ENCODE measurements around the gene FTO.

Gene FTO

DNA sequence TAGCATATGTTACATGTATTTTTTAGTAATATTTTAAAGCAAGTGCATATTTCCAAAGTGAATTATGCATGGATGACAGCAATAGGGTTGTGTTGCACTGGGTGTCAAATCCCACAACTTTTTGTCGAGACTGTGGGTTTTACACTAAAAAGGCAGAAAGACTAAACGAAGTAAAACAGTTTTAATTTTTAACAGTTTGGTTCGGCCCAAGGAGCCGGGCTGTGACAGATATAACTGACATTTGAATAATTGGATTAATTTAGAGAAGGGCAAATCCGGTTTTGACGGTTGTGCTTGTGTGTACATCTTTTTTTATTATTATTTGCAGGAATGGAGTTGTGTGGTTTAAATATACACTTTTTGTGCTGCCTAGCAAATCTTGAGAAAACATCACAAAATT is 263.6 kb downstream of the FTO start:
- DNase-seq (ENCODE audit: low spot score) = no peak

DNA sequence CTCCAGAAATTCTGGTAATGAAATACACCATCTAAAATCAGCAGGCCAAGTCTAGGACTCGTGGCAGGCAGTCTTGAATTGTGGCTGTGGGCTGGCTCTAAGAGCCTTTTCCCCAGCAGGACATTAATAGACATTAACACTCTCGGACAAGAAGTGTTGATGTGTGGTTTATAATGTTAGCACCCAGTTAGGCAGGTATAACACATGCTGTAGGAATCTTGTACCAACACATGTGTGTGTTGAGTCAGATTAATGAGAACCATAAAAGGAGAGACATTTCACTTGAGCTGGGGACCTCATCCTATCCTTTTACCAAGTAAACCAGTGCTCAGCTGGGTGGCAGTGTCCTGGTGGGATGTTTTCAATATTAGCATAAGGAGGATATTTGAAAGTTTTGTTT is 264.5 kb downstream of the FTO start:
- DNase-seq (ENCODE audit: low spot score) = no peak

DNA sequence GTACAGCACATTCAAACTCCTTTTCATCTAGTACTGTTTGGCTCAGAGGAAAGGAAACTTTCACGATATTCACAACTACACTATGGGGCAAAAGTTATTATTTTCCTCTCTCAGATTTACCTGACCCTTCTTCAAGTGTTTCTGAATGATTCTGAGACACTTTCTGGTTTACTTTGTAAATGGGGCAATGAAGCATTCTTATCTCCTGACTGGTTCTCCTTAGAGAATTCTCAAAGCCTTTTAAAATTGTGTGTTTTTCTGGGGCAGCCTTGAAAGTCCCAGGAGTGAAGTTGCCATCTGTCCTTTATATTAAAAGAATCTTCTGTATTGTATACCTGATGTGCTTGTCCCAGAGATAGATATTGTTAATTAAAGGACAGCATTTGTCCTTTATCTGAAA is 264.9 kb downstream of the FTO start:
- no peak for DNase-seq (ENCODE audit: low spot score)

DNA sequence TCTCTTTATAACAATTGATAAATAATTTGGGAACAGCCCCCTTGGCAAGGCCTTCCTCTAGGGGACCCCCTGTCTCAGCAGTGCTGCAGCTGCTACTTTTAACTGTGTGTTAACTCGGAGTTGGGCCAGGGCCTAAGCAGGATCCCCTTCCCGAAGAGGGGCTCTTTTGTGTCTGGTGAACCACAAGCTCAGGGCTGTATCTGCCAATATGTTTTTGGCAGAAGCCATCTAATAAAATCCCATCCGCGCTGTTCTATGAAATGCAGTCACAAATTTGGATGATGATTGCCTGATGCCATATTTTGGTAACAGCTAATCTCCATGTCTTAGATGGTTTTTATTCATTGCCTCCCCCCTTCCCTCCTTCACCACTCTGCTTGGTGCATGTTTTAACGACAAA is 267.7 kb downstream of the FTO start:
- DNase-seq (ENCODE audit: low spot score) = no peak

DNA sequence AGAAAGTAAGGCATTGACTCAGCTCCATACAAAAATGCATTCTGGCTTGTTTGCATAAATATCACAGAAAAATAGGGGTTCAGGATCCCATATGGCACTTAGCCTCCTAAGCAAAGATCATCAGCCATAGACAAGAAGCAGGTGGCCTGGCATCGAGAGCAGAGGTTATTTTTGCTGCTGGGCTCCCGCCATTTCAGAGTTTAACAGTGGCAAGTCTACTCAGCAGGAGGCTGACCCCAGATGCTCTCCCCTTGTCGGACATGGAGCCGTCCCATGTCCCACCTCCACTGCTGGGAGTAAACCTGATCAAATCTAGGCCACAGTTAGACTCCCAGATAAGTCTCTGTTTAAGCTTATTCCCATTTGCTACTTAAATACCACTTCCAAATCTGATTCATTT is 269.1 kb downstream of the FTO start:
- no peak for DNase-seq (ENCODE audit: low spot score)

DNA sequence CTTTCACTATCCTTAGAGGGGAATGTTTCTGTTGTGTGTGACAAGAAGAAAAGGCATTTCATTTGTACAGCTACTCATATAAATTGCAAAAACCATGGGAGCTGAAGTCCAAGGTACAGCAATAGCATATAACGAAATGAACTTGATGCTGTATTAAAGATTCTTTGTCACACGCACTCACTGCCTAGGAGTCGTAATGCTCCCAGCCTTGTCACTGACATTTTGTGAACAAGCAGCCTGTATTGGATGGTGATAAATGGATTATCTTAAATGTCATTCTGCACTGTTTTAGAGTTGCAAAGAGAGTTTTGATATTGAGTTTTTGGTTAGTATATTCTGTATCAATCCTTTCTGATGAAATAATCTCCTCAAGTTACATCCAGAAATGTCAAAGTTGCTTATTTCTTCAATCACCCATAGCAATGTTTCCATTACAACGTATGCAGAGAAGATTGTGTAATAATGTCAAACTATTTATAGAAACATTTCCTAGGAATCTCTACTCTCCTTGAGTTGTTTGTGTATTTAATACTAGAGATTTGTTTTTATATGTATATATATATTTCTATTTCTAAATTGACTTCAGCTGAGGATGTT is 270.6 kb downstream of the FTO start:
- DNase-seq (ENCODE audit: low spot score) = no peak

DNA sequence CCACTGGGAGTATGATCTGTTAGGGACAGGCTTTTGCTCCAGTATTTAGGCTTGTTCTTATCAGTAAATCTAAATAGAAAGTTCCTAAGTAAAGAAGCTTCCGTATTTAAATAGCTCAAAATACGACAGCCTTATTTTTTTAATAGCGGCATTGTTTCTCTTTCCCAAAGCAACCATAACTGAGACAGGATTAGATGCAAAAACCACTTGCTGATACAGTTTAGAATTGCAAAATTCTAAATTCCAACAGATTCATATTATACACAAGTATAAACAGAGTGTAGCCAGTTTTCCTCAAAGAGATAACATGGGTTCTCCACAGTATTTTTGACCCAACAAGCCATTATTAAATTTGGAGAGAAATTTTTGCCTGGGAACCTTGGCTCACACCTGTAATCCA is 276.7 kb downstream of the FTO start:
- DNase-seq (ENCODE audit: low spot score) = no peak

DNA sequence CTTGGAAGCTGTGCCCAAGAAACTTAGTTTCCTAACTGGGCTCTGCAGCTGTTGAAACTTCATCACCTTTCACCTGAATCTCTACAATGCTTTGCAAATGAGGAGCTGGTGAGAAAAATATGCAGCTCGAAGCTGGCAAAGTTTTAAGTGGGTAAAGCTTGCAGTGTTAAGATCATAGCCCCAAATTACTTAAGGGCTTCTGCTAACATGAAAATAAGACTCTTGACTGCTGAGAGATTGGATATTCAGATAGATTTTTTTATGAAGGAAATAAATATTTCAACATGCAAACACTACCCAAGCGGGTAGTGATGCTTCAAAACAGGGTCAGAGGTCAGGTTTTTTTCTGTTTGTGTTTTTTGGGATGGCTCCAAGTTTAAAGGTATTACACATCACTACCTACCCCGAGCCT is 278.7 kb downstream of the FTO start:
- DNase-seq (ENCODE audit: low spot score) = no peak

DNA sequence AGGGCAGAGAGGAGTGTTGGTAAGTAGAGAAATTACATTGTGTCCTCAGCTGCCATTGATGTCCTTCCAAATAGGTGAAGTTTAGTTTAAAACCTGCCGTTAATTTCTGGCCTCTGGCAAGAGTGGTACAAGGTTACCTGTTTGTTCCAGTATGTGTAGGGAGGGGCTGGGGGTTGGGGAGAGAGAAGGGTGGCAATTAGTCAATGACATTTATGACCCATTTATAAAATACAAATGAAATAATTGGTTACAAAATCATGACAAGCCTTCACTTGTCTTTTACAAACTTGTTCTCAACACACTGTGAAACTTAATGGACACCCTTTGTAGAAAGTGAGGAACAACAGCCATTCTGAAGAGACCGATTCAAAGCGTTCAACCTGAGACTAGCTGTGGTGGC is 281.0 kb downstream of the FTO start:
- no peak for DNase-seq (ENCODE audit: low spot score)

DNA sequence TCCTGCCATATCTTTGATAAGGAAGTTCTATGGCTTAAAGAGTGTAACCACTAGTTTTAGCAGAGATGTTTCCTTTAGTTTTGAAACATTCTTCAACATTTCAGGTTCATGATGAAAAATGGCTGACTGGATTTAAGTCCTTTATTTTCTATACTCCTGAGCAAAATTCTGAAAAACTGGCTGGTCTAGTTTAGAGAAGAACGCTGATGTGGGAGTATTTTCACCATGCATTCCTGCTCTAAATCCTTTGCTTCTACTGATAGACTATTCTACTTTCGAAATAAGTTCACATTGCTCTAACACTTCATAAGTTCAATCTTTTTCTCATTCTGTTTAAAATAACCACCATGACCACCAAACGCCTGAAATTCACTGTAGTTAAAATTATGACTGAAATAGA is 281.9 kb downstream of the FTO start:
- no peak for DNase-seq (ENCODE audit: low spot score)

DNA sequence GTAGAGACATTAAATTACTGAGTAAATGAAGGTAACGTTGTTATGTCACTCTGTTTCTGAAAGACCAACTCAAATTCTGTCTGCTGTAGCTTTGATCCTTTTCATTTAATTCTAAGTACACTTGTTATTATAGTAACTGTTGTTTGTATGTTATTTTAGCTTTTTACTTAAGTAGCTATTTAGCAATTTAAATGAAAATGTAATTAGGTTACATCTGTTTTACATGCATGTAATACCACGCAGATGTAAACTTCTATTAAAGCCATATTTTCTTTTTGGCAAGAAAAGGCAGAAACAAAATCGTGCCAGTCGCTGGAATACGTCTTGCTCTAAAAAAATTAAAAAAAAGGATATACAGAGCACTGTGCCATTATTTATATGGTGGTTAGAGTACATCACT is 282.8 kb downstream of the FTO start:
- no peak for DNase-seq (ENCODE audit: low spot score)

DNA sequence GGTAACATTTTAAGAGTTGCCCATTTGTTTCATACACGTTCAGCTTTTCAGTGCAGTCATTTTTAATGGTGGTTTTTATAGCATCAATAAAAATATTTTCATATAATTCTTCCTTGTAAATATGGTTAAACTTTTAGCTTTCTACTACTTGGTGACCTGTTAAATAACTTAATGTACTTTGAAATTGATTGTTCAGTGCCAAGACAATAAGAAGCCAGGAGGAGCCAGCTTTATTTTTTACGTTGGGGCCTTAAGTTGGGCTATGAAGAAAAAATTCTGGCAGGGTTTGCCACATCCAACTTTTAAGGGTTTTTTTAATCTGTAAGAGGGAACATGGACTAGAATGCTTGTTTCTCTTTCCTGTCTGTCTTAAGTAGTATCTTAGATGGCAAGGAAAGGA is 284.2 kb downstream of the FTO start:
- no peak for DNase-seq (ENCODE audit: low spot score)

DNA sequence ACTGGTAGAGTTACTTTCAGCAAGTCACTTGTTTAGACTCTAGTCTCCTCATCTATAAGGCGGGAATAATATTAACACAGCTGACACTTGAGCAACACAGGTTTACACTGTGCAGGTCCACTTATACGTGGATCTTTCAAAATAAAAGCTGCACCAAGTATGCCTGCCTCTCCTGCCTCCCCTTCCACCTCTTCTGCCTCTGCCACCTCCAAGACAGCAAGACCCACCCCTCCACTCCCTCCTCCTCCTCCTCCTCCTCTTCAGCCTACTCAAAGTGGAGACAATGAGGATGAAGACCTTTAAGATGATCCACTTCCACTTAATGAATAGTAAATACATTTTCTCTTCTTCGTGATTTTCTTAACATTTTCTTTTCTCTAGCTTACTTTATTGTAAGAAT is 285.6 kb downstream of the FTO start:
- no peak for DNase-seq (ENCODE audit: low spot score)

DNA sequence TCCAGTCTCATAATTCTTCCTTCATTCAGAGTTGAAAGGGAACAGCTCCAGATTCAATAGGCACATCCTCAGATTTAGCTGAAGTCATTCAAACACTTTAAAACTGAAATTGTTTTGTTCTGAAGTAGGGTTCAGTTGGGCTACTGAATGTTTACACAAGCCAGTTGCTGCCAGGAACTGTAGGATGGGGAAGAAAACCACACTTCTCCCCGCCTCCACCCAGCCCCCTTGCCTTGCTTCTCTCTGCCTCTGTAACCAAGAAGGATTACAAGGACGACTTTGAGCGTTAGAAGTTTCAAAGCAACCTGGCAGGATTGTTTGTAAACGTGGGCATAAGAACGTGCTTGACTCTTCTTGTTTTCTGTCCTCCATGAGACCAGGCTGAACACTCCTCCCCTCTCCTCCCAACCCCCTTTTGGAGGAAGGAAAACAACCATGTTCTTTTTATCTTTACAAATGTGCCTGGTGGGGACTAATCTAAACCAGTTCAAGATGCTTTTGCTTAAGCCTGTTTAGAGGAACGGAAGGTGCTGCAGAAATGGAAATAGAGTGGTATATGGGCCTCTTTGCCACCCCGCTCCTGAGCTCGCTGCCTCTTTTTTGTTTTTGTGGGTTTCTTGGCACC is 287.9 kb downstream of the FTO start:
- DNase-seq (ENCODE audit: low spot score) = no peak

DNA sequence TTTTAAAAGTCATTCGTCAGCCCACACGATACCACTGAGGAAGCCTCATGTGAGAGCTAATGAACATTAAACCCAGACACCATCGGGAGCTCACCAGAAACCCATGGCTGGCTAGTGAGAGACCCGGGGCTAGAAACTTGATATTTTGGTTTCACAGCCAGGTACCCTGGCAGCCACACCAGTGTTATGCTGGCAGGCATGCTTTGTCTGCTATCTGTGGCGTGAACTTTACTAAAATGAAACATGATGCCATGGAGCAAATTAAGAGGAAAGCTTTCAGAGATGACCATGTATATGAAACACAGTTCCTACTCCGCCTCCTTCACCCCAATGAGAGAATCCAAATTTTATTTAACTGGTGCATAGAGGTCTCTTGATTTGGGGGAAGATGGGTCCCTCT is 291.4 kb downstream of the FTO start:
- no peak for DNase-seq (ENCODE audit: low spot score)

DNA sequence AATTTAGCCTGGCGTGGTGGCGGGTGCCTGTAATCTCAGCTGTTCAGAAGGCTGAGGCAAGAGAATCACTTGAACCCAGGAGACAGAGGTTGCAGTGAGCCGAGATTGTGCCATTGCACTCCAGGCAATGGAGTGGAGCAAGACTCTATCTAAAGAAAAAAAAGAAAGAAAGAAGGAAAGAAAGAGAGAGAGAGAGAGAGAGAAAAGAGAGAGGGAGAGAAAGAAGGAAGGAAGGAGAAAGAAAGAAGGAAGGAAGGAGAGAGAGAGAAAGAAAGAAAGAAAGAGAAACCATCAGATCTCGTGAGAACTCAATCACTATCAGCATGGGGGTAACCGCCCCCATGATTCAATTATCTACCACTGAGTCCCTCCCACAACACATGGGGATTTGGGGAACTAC is 293.0 kb downstream of the FTO start:
- no peak for DNase-seq (ENCODE audit: low spot score)

DNA sequence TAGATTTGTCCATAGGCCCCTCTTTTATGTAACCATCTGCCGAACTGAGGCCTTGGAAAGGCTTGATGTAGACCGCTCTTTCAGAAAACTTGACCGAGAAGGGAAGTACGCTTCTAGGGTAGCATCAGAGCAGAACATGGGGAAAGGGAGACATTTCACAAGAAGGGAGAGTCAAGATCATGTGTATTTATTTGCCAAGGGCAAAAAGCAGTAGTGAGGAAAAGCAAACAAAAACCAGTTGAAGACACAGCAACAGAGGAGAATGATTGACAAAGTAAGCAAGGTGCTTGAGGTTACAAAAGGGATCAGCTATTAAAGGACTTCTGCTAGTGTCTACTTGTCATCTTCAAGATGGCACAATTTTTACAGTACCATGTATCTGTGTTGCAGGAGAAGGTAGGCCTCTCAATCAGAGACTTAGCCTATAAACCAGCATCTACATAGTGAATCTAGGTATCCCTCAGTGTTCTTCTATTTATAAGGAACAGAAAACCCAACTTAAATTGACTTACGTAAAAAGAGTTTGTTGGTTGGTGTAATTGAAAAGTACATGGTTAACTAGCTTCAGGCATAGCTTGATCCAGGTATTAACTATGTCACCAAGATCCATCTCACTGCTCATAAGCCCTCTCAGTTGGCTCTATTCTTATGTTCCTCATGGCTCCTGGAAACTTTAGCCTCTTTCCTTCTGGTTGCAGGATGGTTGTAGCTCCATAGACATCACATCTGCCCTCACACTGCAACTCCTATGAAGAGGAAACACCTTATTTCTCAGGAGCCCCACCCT is 294.3 kb downstream of the FTO start:
- peak; percentile 6 for DNase-seq (ENCODE audit: low spot score)

DNA sequence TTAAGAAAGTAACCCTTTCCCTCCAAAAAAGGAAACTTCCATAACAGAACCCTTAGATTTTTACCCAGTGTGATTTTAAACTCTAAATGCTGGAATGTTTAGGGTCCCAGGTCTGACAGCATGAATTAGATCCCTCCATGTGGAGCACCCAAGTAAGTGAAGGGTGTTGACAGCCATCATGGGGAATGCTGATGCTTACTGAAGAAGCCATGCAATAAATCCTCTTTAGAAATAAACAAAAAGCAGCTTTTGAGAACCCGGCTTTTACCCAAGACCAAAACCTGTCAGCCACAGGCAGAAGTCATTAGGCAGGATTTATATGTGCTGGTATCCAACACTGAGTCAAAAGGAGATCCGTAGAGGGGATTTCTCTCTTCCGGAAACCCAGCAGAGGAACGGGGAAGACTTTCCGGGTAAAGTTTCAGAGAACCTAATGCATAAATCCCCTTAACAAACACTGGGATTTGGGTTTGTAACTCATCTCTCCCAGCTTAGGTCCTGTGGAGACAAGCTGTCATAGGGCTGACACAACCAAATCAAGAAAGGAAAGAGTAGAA is 295.1 kb downstream of the FTO start:
- no peak for DNase-seq (ENCODE audit: low spot score)

DNA sequence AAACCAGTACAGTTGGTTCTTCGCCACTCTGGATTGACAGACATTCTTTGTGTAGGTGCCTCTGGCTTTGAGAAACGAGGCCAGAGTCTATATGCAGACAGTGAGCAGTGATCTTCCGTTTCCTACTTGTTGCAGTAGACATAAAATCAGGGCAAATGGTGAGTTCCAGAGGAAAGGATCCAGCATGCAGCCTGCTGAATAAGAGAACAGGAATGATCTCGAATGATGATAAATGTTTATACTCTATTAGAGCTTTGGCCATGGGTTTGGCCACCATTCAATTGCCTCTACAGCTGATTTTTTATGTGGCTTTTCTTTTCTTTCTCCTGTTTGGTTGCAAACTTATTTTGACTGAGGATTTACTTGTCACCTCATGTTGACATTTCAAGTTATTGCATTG is 295.9 kb downstream of the FTO start:
- DNase-seq (ENCODE audit: low spot score) = no peak

DNA sequence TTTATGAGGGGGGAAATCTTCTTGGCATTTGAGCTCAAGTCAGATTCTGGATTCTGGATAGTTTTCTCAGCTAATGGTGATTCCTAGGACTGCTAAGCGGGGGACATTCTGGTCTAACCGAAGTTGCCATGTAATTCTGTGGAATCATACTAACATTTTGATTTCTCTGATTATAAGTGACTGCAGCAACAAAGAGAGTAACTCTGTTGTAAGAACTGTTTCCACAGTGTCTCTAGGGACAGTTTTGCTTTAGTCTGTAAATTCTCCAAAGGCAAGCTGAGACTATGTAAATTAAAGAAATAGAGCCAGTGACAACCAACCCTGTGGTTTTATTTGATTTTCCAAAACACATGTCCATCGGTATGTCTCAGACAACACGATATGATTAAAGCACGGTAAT is 296.4 kb downstream of the FTO start:
- DNase-seq (ENCODE audit: low spot score) = no peak

DNA sequence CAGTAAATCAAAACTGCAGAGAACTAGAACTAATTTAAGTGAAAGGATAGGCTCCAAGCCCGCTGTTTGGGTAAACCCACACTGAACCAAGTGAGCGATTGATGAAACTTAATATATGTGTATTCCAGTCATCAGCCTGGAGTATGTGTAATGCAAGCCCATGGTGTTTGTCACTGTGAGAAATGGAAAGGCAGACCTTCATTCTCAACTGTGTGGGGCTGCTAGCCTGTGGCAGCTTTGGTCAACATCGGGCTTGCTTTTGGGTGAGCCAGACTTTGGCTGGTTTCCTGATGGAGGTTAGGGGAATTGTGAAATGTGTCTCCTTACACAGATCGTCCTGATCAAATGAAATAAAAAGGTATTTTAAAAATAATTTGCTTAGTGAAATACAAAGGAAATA is 302.7 kb downstream of the FTO start:
- no peak for DNase-seq (ENCODE audit: low spot score)

DNA sequence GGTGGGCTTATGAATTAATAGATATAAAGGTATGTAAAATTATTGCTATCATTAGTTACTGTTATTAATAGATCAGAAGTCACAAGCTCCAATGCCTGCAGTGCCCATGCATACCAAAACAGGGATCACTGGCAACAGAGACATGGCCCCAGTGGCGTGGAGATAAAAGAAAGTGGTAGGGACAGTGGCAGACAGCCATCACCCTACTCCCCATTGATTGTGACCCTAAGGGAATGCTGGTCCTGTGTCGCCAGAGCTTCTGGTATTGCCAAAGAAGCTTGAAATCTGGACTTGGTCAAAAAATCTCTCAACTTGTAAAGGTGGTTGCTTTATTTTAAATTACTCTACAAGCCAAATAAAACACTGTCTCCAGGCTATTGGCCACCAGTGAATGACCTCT is 303.5 kb downstream of the FTO start:
- DNase-seq (ENCODE audit: low spot score) = no peak

DNA sequence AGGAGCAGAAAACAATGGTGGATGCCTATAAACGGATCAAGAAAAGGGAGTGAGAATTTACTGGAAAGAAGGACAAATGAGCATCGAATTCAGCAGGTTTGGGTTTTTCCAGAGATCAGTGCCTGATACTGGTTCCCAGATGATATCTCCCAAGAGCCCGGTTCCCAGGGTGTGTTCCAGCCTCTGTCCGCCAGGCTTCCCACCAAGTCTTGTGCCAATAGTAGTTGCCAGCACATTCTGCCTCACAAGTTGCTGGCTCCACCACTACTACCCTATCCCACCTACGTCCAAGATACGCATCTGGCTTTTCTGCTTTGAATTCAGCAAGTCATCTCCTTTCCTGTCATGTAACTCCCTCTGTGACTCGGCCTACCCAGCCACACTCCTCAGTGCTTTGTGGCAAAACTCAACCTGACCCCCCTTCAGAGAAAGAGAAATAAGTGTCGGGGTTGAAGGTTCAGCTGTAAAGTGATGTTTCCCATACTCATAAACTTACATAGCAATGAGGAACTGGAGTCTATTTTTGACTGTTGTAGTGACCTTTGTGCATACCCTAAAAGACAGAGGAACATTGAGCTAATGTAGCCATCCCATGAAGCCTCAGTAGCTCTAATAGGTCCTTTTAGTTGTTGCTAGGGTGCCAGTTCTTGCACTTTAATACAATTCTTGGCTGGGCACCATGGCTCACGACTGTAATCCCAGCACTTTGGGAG is 305.7 kb downstream of the FTO start:
- DNase-seq (ENCODE audit: low spot score) = no peak
